Measurements from ENCODE around the gene WDR20.

WDR20 gene

DNA sequence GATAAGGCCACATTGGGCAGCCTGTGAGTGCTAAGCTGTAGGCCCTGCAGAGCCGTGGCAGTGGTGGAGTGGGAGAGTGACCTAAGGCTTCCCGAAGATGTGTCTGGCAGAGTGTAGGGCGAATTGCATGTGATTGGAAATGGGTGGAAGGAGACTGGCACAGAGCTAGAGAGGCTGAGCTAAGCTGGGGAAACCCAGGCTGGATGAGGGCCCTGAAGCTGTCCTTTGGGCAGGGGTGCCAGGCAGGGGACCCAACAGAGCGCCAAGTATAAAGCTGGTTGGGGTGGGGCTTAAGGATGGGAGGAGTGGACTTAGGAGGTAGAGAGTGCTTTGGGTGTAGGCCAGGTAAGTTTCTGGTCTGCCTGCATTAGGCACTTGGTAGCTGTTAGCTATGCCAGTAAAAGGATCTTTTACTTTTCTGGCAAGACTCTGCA lies 47.9 kb downstream of the WDR20 start:
- no peak for TF ChIP-seq POLR2A (IDR thresholded peaks at IDR 0.05; ENCODE audit: low read depth, low read length)
- no peak for DNase-seq (ENCODE audit: insufficient read length, low spot score)
- peak; percentile 6 for FAIRE-seq

DNA sequence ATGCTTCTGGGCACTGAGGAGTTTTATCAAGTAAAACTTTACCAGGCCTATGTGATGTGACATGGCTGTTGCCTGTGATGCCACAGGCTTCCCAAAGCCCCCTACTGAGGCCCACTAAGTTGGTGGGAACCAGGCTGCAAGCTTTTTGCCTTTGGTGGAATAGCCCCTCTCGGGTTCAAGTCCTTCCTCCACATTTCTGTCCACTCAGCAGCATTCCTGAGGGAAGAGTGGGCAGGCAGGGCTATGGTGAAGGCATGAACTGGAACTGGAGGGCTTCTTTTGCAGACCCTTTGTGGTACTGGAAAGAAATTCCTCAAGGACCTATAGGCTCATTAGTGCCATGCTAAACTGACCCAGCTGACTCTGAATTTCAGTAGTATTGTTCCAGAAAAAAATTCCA lies 48.5 kb downstream of the WDR20 start:
- no peak for TF ChIP-seq POLR2A (IDR thresholded peaks at IDR 0.05; ENCODE audit: low read depth, low read length)
- no peak for DNase-seq (ENCODE audit: insufficient read length, low spot score)
- no peak for FAIRE-seq

- DNase-seq (ENCODE audit: insufficient read length, low spot score), result no peak
- TF ChIP-seq POLR2A (IDR thresholded peaks at IDR 0.05; ENCODE audit: low read depth, low read length), result no peak
- no peak for FAIRE-seq
Measured at GRCh38 chr14:102189874-102190273, 50.2 kb downstream of the WDR20 start.

DNA sequence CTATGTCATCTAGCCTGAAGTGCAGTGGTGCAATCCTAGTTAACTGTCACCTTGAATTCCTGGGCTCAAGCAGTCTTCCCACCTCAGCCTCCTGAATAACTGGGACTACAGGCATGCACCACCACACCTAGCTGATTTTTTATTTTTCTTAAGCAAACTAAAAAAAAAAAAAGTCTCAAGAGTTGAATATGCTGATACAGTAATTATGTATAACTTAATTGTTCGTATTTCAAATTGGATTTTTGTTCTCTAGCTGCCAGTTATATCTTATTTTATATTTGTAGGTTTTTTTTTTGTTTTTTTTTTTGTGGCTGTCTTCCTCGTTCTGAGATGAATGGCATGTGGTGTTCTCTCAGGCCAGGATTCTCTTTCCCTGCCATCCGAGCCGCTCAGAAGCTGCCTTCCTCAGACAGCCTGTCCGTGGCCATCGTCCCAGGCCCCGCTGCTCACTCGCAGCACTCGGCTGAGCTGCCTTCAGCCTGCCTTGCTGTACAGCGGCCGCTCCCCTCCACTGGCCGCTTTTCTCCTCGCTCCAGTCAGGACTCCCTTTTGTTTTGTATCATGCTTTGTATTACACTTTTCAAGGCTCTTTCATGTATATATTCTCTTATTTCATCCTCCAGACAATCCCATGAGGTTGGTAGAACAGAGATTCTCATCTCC lies 53.3 kb downstream of the WDR20 start:
- no peak for DNase-seq (ENCODE audit: insufficient read length, low spot score)
- no peak for FAIRE-seq
- TF ChIP-seq POLR2A (IDR thresholded peaks at IDR 0.05; ENCODE audit: low read depth, low read length), result no peak

DNA sequence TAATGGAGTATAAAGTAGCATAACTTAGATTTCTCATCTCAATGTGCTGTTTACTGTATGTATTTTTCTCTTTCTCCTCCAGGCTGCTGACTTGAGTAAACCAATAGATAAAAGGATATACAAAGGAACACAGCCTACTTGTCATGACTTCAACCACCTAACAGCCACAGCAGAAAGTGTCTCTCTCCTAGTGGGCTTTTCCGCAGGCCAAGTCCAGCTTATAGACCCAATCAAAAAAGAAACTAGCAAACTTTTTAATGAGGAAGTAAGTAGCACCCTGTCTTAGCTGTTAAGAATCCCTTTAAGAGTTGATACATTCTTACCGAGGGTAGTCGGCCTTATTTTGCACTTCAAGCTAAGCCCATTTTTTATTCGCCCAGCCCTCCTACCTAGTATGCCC lies 55.2 kb downstream of the WDR20 start:
- FAIRE-seq (no peak), DNase-seq (ENCODE audit: insufficient read length, low spot score) (no peak)
- no peak for TF ChIP-seq POLR2A (IDR thresholded peaks at IDR 0.05; ENCODE audit: low read depth, low read length)

DNA sequence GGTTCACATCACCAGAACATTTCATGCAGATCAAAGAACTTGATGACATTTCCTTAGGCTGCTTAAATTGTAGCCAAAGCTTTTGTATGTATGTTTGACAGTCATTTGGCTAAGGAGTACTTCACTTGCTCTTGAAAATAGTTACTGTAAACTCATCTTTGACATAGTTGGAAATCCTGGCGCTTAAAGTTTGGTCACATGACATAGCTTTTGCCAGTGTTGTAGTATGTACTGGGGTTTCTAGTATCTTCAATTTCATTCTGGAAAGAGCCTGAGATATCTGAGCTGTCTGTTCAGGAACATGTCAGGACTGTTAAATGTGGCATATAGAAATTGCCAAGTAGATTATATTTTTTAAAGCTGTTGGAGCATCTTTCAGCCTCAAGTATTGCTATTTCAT lies 55.7 kb downstream of the WDR20 start:
- FAIRE-seq (no peak), DNase-seq (ENCODE audit: insufficient read length, low spot score) (no peak)
- TF ChIP-seq POLR2A (IDR thresholded peaks at IDR 0.05; ENCODE audit: low read depth, low read length), result no peak

DNA sequence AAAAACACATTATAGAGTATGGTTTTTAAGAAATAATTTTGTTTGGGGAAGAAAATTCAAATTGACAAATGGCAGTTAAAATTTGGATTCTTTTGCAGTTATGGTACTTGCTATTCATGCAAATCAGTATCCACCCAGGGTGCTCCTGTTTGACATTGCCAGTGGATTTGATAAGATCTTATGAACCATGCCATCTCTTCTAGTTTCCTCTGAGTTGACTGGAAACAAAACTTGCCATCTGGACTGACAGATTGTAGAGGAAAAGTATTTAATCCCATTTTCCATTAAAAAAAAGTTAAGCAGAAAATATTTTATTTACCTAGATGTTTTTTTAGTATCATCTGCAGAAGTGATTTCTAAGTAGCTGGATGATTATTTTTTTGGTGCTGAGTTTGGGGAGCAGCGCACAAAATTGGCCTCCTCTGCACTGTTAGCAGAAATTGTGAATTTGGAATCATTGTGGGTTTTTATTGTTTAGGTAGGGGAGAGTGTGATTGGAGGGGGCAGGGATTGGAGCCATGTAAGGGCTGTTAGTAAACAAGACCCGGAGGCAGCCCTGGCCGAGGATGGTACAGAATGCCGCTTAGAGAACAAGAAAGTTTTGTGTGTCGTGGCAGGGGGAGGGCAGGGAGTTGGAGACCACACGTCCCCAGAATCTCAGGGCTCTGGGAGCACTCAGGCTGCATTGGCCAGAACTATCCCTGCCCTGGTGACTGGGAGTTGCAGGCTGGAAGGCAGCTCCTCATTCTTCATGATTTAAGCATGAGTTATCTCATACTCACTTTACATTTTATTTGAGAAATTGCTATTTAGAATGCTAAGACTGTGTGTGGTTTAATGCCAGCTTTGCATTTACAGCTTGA lies 56.6 kb downstream of the WDR20 start:
- TF ChIP-seq POLR2A (IDR thresholded peaks at IDR 0.05; ENCODE audit: low read depth, low read length), result no peak
- FAIRE-seq (no peak), DNase-seq (ENCODE audit: insufficient read length, low spot score) (no peak)

GRCh38 chr14:102196902-102197230 lies 57.2 kb downstream of the WDR20 start:
- DNase-seq (ENCODE audit: insufficient read length, low spot score), result no peak
- no peak for TF ChIP-seq POLR2A (IDR thresholded peaks at IDR 0.05; ENCODE audit: low read depth, low read length)
- no peak for FAIRE-seq

DNA sequence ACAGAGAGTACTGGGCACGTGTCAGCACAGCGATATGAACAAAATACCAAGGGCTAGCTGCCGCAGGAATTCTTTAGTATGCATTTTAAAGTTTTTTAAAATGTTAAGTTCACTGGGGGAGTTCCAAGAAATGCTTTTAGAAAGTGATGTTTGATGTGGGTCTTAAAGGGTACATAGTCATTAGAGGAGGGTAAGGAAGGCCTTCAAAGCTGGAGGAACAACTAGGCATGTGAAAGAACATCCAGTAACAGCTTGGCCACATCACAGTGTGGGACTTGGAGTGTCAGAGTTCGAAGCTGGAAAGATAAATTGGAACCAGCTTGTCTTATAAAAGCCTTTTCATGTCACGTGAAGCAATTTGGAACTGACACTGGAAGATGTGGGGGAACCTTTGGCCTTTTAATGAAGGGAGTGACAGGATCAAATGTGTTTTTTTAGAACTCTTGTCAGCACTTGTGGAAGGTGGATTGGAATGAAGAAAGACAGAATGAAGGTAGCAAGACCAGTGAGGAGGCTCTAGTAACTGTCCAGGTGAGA lies 57.7 kb downstream of the WDR20 start:
- TF ChIP-seq POLR2A (IDR thresholded peaks at IDR 0.05; ENCODE audit: low read depth, low read length), result no peak
- FAIRE-seq, result no peak
- no peak for DNase-seq (ENCODE audit: insufficient read length, low spot score)

DNA sequence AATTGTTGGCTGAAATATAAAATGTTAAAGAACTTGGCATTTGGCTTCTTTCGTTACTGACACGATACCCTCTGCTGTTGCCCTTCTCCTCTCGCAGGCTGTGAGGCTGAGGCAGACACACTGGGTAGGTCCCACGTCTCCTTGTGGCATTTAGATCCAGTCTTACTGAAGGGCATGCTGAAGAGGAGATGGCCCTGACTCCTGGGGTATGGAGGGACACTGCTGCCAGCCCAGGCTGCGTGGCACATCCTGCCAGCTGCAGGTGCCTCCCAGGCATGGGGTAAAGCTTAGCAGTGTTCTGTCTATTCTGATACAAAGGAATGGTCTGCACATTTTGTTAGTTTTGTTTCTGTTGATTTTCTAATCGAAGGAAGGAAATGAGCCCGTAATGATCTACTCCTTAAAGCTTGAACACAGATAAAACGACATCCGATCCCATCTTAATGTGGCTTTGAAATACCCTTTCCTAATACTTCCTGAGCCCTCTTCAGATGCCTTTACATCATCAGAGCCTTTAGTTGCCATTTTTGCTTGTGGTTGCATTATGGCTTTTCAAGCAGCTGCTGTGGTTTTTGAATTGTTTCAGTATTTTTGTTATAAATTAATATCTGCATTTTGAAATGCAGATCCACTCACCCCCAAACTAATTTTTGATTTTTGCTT lies 61.1 kb downstream of the WDR20 start:
- TF ChIP-seq POLR2A (IDR thresholded peaks at IDR 0.05; ENCODE audit: low read depth, low read length), result no peak
- no peak for DNase-seq (ENCODE audit: insufficient read length, low spot score)
- peak; percentile 48 for FAIRE-seq

- no peak for DNase-seq (ENCODE audit: insufficient read length, low spot score)
- FAIRE-seq, result no peak
- TF ChIP-seq POLR2A (IDR thresholded peaks at IDR 0.05; ENCODE audit: low read depth, low read length), result no peak
Measured at GRCh38 chr14:102201353-102201738, 61.6 kb downstream of the WDR20 start.

GRCh38 chr14:102201776-102202175 lies 62.1 kb downstream of the WDR20 start:
- no peak for TF ChIP-seq POLR2A (IDR thresholded peaks at IDR 0.05; ENCODE audit: low read depth, low read length)
- FAIRE-seq (no peak), DNase-seq (ENCODE audit: insufficient read length, low spot score) (no peak)

DNA sequence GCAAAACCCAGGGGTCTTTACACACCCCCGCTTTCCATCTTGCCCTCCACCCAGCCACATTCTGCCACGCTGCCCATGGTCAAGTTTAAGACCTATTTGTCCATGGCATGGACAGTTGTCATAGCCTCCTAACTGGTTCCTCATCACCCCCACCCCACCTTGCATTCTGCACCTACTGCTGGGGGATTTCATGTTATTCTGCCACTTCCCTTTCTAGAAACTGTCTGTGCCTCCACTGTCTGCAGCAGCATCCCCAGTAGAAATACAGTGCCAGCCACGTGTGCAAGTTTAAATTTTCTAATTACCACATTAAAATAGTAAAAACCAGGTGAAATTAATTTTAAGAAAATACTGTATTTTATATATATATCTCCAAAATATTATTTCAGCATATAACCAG lies 63.2 kb downstream of the WDR20 start:
- DNase-seq (ENCODE audit: insufficient read length, low spot score), result no peak
- TF ChIP-seq POLR2A (IDR thresholded peaks at IDR 0.05; ENCODE audit: low read depth, low read length), result no peak
- FAIRE-seq, result no peak

- FAIRE-seq (no peak), DNase-seq (ENCODE audit: insufficient read length, low spot score) (no peak)
- no peak for TF ChIP-seq POLR2A (IDR thresholded peaks at IDR 0.05; ENCODE audit: low read depth, low read length)
Measured at GRCh38 chr14:102203382-102203781, 63.7 kb downstream of the WDR20 start.

Measured in H54 (cell line).